Measurements from ENCODE around the gene CEP44.
"Not testable (repeated sequence)": the region's sequence is repeated elsewhere in the genome, so short reads cannot be mapped to it uniquely, and the experiment has no call there.

CEP44 gene

GRCh38 chr4:174252412-174252811 lies 31.3 kb upstream of the CEP44 start:
- TF ChIP-seq CTCF (IDR thresholded peaks at IDR 0.05; ENCODE audit: low read depth, low read length): no peak
- no peak for DNase-seq (ENCODE audit: extremely low read depth, low read depth)

- no peak for TF ChIP-seq CTCF (IDR thresholded peaks at IDR 0.05; ENCODE audit: low read depth, low read length)
- DNase-seq (ENCODE audit: extremely low read depth, low read depth): no peak
These were observed 29.1 kb upstream of the CEP44 start for GRCh38 chr4:174254613-174255012.

- DNase-seq (ENCODE audit: extremely low read depth, low read depth): no peak
- TF ChIP-seq CTCF (IDR thresholded peaks at IDR 0.05; ENCODE audit: low read depth, low read length): no peak
These were observed 28.3 kb upstream of the CEP44 start for GRCh38 chr4:174255374-174255773.

- no peak for DNase-seq (ENCODE audit: extremely low read depth, low read depth)
- no peak for TF ChIP-seq CTCF (IDR thresholded peaks at IDR 0.05; ENCODE audit: low read depth, low read length)
These were observed 27.9 kb upstream of the CEP44 start for GRCh38 chr4:174255786-174256185.

- TF ChIP-seq CTCF (IDR thresholded peaks at IDR 0.05; ENCODE audit: low read depth, low read length): no peak
- no peak for DNase-seq (ENCODE audit: extremely low read depth, low read depth)
These were observed 27.4 kb upstream of the CEP44 start for GRCh38 chr4:174256277-174256713.

- DNase-seq (ENCODE audit: extremely low read depth, low read depth): no peak
- TF ChIP-seq CTCF (IDR thresholded peaks at IDR 0.05; ENCODE audit: low read depth, low read length): no peak
These were observed 24.1 kb upstream of the CEP44 start for GRCh38 chr4:174259580-174259979.

- no peak for DNase-seq (ENCODE audit: extremely low read depth, low read depth)
These were observed 23.6 kb upstream of the CEP44 start for GRCh38 chr4:174260099-174260498.

GRCh38 chr4:174261432-174261831 lies 22.3 kb upstream of the CEP44 start:
- DNase-seq (ENCODE audit: extremely low read depth, low read depth): not testable (repeated sequence)

More at GRCh38 chr4:174260099-174260498, 23.6 kb upstream of the CEP44 start:
- no peak for TF ChIP-seq CTCF (IDR thresholded peaks at IDR 0.05; ENCODE audit: low read depth, low read length)

Data from AG09319 (cell line).